H1 (cell line): Measurements from ENCODE around the gene ABHD12. TPM values are rescaled to one million over a fixed set of nuclear protein-coding genes. Genes with fewer than 3 reads are reported as not detected.

Source experiments
- ATF2 ChIP-seq: IDR thresholded peaks from 2 replicates; pipeline ENCODE4 v1.6.1; 2012; ENCODE audit warnings: low read length, inconsistent platforms
- CEBPB ChIP-seq: IDR thresholded peaks from 2 replicates; pipeline ENCODE4 v1.6.1; 2012; ENCODE audit warnings: low read depth, low read length
- RXRA ChIP-seq: IDR thresholded peaks from 2 replicates; pipeline ENCODE4 v1.6.1; 2011; ENCODE audit warnings: low read depth, mild to moderate bottlenecking, low read length, moderate library complexity; ENCODE audit not compliant: insufficient read depth
- TEAD4 ChIP-seq: IDR thresholded peaks from 2 replicates; pipeline ENCODE4 v1.6.1; 2012; ENCODE audit warnings: low read depth, low read length, inconsistent platforms, mixed read lengths
- polyA plus RNA-seq, 7 experiments: library from polyadenylated mRNA; depleted of rRNA in 3 of 7; stranded (reverse) in 5 of 7; unstranded in 2 of 7; fragments of >200 nt in 5 of 7; fragments of 200-250 nt in 2 of 7; gene quantifications; 1 replicate in 5 of 7; 2 replicates in 1 of 7; 4 replicates in 1 of 7; pipeline versions ENCODE4 v1.2.1 to v1.2.3, GENCODE V29; 2011 to 2013; ENCODE audit warnings: missing spikeins in 2 of 7, mixed read lengths in 2 of 7
- total RNA-seq: library from RNA; stranded (reverse); fragmentation: NEBNext Ultra II Directional; extraction: Animal tissue kit (Norgen Biotek cat#: 25700); gene quantifications from 2 replicates; pipeline ENCODE4 v1.2.1, GENCODE V29; 2021

Gene ABHD12
- total and polyA plus RNA-seq, 2 of the 8 experiments (the other 6 are each of a cell fraction or from before 2014, with no cell fraction given): 31.3 to 59.5 TPM

DNA sequence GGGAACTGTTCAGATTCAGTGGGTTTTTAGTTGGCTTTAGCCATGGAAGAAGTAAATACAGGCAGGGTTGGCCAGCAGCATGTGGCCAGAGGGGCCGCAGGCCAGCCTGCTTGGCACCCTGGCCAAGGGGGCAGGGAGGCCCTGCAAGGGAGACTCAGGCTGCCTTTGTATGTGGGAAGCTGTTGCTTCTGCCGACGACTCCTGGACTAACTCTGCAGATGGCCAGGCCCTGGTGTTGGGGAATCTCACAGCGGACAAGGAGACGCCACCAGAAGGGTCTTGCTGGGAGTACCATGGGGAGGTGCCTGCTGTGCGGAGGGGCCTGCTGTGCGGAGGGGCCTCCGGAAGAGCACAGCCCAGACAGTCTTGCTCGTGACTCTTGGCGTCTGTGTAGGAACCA lies 117.6 kb downstream of the ABHD12 start (continued):
- TF ChIP-seq ATF2: no peak
- TF ChIP-seq RXRA: no peak
- no peak for TF ChIP-seq CEBPB
- no peak for TF ChIP-seq TEAD4
